Measurements from ENCODE around the gene UBE2Z. TPM values are rescaled to one million over a fixed set of nuclear protein-coding genes. Genes with fewer than 3 reads are reported as not detected.
"Not testable (repeated sequence)": the region's sequence is repeated elsewhere in the genome, so short reads cannot be mapped to it uniquely, and the experiment has no call there.

UBE2Z gene
- total RNA-seq, 1 donor from 2014 or later = 61.5 TPM

DNA sequence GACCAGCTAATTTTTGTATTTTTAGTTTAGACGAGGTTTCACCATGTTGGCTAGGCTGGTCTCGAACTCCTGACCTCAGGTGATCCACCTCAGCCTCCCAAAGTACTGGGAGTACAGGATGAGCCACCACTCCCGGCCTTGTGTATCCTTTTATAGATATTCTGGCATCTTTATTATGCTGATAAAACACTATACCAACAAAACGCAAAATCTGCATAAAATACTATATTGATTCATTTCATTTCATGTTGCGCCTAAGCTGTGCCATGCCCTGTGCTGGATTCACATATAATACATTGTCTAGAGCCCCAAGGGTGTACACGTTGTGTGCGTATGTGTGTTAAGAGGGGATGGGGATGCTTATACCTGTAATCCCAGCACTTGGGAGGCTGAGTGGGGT lies 3.8 kb upstream of the UBE2Z start:
- no peak for DNase-seq (ENCODE audit: low read depth, low spot score)

DNA sequence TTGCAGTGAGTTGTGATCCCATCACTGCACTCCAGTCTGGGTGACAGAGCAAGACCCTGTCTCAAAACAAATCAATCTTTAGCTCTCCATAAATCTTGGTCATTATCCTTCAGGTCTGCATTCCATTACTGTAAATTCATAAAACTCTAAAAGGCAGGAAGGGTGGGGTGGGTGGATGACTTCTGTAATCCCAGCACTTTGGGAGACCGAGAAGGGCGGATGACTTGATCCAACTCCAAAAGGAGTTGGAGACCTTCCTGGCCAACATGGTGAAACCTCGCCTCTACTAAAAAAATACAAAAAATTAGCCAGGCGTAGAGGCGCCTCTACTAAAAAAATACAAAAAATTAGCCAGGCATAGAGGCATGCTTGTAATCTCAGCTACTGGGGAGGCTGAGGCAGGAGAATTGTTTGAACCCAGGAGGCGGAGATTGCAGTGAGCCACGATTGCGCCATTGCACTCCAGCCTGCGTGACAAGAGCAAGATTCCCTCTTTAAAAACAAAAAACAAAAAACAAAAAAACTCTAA lies 2.2 kb upstream of the UBE2Z start:
- no peak for DNase-seq (ENCODE audit: low read depth, low spot score)

DNA sequence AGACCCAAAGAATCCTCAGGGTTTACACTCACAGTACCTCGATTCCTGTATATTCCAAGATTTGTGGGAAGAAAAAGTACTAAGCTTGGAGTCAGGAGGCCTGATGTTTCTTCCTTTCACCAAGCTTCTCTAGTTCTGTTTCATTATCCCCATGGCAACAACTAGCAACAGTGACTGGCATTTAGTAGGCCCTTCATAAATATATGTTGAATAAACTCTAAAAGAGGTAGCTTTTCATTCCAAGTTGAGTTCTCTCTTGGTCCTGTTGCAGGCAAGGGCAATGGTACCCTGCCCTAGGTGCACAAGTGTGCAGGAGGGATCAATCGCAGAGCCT lies 527 bp upstream of the UBE2Z start:
- DNase-seq (ENCODE audit: low read depth, low spot score) = peak; percentile 41

DNA sequence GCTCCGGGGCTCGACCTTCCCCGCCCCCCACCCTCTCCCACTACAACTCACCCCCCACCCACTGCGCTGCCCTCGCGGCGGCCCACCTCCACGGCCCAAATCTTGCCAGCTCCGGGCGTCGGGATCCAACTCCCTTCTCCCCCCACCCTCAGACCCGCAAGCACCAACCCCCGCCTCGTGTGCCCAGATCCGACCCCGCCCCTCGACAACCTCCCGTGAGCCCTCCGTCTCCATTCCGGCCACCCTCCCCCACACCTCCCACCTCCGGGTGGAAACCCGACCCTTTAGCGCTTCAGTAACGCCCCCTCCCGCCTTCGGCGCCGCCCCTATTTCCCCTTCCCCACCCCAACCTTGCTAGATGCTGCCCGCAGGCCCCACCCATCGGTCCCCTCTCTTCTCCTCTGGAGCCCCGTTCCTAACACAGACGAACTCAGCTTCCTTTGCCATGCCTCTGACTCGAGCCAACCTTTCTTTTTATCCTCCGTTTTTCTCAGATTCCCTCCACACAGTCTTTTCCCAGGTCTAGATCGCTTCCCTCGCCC lies 717 bp downstream of the UBE2Z start:
- peak; percentile 54 for DNase-seq (ENCODE audit: low read depth, low spot score)

DNA sequence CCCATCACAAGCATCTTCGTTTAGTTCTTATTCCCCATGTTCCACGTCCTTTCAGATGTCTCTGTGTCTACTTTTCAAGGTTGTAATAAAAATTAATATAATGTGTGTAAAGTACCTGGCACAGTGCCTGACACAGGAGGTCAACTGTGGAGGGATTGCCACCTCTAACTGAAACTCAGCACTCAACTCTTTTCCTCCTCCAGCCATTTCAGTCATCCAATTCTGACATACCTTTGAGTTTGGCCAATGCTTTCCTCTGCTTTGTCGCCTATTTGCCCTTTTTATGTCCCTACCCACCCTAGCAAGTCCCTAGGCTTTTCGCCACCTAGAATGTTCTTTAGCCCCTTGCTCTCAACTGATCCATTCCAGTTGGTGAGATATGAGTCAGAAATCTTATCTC lies 1.6 kb downstream of the UBE2Z start:
- DNase-seq (ENCODE audit: low read depth, low spot score) = no peak

DNA sequence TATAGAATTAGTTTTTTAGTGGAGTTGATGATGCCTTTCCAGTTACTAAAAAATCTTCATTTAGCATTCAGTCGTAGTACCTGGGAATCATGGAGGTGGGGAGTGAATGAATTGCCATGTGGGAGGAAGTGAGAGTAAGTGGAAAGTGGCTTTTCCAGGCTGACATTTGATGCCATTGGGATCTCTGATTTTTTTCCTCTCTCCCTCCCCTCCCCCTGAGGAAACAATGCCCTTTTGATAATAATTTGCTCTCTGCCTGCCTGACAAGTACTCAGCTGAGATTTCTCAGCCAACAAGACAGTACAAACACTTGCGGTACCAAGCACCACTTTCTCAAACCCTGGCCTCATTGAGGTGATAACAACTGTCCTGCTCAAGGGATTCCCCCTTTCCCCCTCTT lies 2.2 kb downstream of the UBE2Z start:
- no peak for DNase-seq (ENCODE audit: low read depth, low spot score)

DNA sequence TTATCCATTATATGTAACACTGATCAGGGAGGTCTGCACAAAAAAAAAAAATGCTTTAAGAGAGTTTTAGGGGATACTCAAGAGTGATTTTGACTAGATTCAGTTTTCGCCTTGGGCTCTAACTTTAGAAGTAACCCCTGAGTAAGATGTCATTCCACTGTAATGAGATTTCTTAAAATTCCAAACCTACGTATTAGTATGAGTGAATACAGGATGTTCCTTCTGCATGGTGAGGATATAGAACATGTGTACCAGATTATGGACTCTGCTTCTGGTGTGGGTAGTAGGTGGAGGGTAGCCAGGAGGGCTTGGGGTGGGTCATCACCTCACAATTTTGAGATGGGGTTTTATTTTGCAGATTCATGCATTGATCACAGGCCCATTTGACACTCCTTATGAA lies 4.3 kb downstream of the UBE2Z start:
- DNase-seq (ENCODE audit: low read depth, low spot score) = no peak

DNA sequence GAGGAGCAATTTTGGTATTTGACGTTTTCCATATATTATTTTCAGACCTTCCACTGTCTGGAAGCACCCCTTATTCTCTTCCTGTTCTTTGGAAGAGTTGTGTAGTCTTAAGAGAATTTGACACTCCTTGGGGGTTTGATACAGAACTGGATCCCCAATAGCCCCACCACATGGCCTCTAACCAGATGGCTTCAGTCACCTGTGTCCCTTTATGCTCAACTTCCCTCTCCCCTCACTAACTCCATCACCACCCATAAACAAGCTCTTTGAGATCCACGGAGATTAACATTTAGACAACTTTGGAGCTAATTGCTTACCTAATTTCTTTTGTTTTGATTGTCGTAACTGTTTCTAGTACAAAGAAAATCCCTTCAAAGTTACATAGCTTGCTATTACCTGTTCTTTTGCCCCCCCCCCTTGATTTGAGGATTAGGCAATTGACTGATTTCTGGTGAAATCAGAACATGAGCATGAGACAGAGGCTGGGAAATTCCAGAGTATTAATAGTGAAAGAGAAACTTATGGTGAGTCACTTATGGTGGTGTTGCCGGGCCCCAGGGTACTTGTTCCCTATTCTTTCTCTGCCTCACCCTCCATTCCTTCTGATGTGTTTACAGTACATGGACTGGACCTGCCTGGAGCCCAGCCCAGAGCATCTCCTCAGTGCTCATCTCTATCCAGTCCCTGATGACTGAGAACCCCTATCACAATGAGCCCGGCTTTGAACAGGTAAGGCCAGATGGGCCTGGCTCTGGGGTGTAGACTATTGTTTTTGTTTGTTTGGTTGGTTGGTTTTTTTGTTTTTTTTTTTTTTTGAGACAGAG lies 7.5 kb downstream of the UBE2Z start:
- DNase-seq (ENCODE audit: low read depth, low spot score) = peak; percentile 33

DNA sequence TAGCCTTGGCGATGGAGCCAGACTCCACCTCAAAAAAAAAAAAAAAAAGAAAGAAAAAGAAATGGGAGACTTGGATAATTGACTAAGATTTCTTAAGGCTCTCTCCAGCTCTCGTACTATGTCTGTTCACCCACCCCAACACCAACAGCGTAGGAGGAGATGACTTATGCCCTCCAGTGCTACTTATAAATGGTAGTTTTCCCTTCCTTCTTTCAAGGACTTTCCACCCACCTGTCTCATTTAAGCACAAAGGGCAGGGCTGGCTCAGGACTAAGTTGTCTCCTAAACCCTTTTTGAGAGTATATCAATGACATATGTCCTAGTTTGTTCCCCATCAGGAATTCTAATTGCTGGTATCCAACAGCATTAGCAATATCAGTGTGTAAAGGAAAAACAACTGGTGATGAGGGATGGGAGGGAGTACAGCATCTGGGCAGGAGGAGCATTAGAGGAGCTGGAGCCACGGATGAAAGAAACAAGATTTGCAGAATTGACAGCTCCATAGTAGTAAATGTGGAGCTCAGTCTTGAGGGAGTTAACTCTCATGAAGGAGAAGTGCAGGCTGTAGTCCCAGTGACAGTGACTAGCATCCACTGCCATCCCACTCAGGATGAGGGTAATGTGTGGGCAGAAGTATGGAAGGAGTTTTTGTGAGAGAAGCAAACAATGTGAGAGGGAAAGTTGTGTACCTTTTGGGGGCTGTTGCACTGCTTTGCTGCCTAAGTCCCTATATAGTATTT lies 17.2 kb downstream of the UBE2Z start:
- DNase-seq (ENCODE audit: low read depth, low spot score) = no peak

DNA sequence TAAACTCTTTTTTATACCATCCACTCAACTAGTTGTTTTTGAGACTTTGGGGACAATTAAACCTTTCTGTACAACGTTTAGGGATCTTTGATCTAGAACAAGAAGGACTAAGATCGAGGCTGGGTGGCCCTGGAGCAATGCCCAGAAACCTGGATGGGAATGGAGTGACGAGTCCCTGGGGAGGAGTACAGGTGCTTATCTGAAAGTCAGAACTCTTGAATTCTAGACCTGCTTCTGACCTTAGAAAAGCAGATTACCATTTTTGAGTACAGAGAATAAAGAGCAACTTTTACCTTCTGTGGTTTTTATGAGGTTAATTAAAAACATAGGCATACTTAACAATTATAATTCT lies 17.8 kb downstream of the UBE2Z start:
- DNase-seq (ENCODE audit: low read depth, low spot score) = no peak

DNA sequence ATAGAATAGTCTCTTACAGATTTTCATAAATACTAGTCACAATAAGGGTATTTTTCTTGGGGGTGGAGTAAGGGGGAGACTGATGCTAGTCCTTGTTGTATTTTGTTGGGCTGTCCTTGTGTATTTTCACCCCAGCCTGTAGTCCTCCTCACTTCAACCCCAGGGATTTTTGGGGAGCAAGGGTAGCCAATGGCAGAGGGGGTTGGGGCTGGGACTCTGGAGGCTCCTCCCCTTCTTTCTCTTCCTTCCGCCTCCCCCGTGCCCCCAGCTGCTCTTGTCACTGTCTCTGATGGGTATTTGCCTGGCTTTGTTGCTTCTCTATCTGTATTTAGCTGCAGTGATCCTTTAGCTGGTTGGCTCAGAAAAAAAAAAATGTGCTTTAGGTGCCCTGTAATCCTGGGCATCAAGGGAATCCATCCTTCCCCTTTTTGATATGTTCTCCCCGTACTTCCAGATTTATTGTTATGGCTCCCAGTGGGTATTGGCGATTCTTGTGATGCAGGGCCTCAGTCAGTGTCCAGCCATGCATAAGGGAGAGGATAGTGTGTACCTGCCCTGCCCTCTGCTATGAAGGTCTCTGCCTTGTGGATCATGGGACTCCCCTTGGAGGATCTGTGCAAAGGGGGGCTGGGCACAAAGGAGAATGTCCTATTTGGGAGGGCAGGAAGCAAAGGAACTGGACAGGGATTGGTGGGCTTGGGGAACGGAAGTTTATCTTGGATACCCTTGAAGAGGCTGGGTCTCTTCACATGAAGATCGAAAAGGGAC lies 20.0 kb downstream of the UBE2Z start:
- no peak for DNase-seq (ENCODE audit: low read depth, low spot score)

DNA sequence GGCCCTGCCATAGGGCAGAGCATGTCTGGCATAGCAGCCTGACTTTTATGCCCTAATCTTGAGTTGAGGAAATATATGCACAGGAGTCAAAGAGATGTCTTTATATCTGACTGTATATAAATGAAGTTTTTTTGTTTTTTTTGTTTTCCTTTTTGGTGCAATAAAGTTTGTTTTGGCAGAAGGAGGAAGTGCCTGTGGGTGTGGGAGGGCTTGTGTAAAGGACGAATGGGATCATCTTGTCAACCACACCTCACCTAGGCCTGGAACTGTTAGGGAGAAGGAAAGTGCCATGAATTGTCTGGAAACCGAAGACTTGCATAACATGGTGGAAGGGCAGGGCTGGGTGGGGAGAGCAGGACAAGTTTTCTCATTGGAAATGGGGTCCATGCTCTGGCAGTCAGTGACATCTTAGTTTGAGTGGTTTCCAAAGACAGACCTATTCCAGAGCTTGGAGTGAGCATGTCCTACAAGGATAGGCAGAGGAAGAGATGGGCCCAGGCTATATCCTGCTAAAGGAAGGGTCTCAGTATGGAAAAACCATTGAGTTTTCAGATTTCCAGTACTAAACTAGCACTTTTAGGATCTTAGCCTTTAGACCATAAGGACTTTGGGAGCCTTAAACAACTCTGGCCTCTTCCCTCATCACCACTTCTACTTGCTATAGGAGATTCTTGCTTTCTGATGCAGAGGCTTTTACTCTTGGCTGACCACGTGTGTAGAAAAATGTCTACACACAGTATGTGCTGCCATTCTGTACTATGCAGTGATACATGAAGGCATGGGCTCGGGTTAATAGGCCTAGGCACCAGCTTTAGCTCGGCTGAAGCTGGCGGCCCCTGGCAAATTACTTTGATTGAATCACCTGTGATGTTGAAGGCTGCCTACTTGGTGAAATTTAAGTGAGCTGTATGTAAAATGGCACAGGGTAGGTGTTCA lies 20.9 kb downstream of the UBE2Z start:
- no peak for DNase-seq (ENCODE audit: low read depth, low spot score)

DNA sequence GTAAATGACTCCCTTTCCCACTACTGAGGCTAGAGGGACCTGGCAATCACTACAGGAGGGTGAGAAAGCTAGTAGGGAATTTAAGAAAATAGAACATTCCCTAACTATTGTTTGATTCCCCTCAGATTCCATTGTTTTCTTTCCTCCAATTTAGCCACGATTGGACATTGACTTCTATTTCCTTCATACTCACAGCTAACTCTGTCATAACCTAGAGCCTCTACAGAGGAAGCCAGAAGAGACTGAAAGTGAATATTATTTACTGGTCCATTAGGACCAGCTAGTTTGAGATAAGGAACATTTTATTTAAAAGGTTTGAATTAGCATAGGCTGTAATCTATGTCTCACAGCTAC lies 21.6 kb downstream of the UBE2Z start:
- DNase-seq (ENCODE audit: low read depth, low spot score) = no peak

DNA sequence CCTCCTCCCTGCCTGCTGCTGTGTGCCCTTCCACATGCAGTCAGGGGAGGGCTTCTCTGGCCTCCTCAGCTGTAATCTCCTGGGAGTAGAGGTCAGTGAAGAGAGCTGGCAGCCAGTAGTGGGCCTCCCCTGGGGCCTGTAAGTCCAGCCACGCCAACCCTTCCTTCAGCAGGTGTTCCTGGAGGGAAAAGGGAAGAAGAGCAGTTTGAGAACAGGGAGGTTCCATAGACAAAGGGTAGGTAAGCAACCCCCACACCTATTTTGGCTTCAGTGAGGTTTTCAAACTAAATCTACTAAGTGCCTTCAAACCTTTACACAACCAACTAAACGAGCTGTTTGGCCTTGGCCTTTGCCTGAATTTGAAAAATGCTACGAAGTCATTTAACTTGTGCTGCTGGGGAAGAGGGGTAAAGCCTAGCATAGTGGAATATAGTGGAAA lies 22.2 kb downstream of the UBE2Z start:
- DNase-seq (ENCODE audit: low read depth, low spot score) = no peak

DNA sequence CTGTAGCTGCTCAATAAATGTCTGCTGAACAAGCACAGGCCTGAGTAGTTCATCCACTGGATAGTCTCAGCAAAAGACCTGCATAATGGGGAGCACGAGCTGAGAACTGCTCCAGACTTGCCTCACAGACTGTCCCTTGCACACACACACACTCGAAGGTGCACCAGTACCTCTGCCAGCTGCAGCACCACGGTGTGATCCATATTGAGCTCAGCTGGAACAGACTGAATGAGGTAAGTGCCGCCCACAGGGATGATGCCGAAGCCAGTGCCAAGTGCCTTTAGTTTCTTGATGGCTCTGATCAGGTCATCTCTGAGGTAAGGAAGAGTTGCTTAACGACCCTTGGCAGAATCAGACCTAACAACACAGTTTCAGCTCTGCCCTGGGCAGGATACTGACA lies 24.8 kb downstream of the UBE2Z start:
- no peak for DNase-seq (ENCODE audit: low read depth, low spot score)

DNA sequence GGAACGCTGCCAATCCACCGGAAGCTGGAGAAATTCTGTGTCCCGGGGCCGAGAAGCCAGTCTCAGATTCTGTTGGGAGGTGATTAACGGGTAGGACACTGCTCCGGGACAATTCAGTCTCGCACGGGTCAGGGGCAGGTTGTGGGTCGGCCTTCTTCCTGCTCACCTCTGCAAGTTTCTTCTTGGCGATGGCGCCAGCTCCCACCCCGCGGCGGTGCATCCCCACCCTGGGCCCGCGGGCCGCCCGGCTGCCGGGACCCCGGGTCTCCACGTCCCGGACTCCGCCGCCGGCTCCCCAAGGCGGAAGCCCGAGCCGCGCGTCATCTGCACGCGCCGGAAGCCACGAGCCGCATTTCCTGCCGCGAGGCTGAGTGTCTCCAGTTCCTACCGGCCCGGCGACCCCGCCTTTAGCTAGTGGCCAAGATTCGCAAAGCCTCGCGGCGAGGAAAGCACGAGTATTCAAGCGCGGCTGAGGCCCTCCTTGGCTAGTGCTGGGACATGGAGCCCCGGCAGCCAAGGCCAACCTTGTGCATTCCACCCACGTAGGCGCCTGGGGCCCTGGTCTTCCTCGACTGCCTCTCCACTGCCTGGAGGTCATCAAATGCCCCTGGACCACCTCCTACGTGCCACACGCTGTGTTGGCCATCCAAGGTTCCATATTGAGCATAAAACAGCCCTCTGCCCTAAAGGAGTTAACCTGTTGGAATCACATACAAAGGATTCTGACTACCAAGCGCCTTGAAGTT lies 36.5 kb downstream of the UBE2Z start, which contains the start of gene SNF8:
Gene SNF8 (minus strand): TSS at position 328 of the 746 bp plus-strand sequence. CDS start 108 bp downstream, at position 220.
- DNase-seq (ENCODE audit: low read depth, low spot score) = peak; percentile 74

DNA sequence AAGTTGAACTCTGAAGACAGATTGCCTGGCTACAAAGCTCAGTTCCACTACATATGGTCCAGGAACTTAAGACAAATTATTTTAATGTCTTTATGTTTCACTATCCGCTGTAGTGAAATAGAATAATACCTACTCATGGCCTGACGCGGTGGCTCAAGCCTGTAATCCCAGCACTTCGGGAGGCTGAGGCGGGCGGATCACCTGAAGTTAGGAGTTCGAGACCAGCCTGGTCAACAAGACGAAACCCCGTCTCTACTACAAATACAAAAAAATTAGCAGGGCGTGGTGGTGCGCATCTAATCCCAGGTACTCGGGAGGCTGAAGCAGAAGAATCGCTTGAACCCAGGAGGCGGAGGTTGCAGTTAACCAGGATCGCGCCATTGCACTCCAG lies 37.0 kb downstream of the UBE2Z start:
- DNase-seq (ENCODE audit: low read depth, low spot score) = not testable (repeated sequence)

DNA sequence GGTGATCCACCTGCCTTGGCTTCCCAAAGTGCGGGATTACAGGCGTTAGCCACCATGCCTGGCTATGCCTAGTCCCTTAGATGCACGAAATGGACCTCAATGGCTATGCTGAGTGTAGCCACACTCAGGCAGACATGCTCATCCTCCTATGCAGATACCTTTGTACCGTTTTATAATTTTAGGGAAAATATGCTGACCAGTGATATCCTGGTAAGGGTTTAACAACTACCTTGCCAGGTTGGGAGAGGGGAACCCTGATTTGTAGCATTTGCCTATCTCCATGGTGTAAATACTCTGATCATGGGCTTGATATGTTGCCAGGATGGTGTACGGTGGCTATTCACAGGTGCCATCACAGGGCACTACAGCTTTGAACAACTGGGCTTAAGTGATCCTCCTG lies 43.4 kb downstream of the UBE2Z start:
- no peak for DNase-seq (ENCODE audit: low read depth, low spot score)

DNA sequence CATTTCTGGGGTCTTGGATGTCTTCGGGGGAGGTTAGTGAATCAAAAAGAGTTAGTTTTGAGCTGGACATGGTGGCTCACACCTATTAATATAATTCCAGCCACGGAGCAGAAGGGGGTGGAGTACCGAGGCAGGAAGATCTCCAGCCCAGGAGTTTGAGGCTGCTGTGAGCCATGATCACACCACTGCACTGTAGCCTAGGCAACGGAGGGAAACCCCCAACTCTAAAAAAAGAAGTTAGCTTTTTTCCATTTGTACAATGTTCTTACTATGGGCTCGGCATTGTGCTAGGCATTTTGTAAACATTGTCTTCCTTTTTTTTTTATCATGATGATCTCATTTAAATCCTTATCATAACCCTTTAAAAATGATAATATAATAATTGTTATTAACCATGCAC lies 44.7 kb downstream of the UBE2Z start:
- DNase-seq (ENCODE audit: low read depth, low spot score) = no peak

DNA sequence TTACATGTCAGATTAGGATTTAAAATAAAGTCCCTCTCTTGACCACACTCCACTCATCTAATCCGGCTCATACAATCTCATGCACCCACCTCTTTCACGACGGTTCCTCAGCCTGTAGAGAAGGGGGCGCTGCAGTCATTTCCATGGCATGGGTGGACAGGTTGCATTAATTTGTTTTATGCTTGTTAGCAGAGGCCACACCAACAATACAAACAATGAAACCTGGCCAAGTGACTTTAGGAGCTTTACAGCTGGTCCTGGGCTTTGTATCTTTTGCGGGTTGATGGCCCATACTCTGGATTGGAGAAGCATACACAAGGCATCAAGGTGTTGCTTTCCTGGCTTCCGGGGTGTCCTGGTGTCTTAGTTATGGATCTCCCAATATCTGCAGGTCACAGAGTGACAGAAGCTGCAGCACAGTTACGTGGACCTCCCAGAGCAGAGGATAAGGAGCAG lies 46.1 kb downstream of the UBE2Z start:
- DNase-seq (ENCODE audit: low read depth, low spot score) = no peak
